Osteocyte (in vitro differentiated cells): ENCODE data around the gene PHF21A. TPM values are rescaled to one million over a fixed set of nuclear protein-coding genes. Genes with fewer than 3 reads are reported as not detected.

ENCODE experiments used
- DNase-seq: peaks from one replicate; pipeline ENCODE4 v3.0.0; 2021; ENCODE audit warnings: mixed read lengths; ENCODE audit not compliant: unreplicated experiment; ENCODE audit errors: extremely low spot score
- H3K27ac Mint-ChIP-seq: one replicate; pipeline ENCODE4 v1.8.0; 2021; ENCODE audit warnings: mild to moderate bottlenecking, mixed read lengths; ENCODE audit not compliant: unreplicated experiment
- H3K27me3 Mint-ChIP-seq: one replicate; pipeline ENCODE4 v1.8.0; 2021; ENCODE audit warnings: mixed read lengths; ENCODE audit not compliant: unreplicated experiment
- H3K36me3 Mint-ChIP-seq: one replicate; pipeline ENCODE4 v1.8.0; 2021; ENCODE audit warnings: mixed read lengths; ENCODE audit not compliant: unreplicated experiment
- H3K4me1 Mint-ChIP-seq: one replicate; pipeline ENCODE4 v1.8.0; 2021; ENCODE audit warnings: mixed read lengths; ENCODE audit not compliant: unreplicated experiment
- H3K4me3 Mint-ChIP-seq: one replicate; pipeline ENCODE4 v1.8.0; 2021; ENCODE audit warnings: mild to moderate bottlenecking, moderate library complexity, mixed read lengths; ENCODE audit not compliant: unreplicated experiment
- H3K9me3 Mint-ChIP-seq: one replicate; pipeline ENCODE4 v1.8.0; 2021; ENCODE audit warnings: mixed read lengths; ENCODE audit not compliant: unreplicated experiment
- CTCF ChIP-seq: fragments of 200-600 bp; sonication (generic); IDR thresholded peaks from 2 replicates; pipeline ENCODE4 v1.5.0; 2021; ENCODE audit warnings: antibody characterized with exemption, mild to moderate bottlenecking, moderate library complexity
- total RNA-seq: library from RNA; stranded (reverse); gene quantifications from 2 replicates; pipeline ENCODE4 v1.2.1, GENCODE V29; 2021

Gene PHF21A
- total RNA-seq, 1 donor from 2014 or later, result 40.8 TPM

DNA sequence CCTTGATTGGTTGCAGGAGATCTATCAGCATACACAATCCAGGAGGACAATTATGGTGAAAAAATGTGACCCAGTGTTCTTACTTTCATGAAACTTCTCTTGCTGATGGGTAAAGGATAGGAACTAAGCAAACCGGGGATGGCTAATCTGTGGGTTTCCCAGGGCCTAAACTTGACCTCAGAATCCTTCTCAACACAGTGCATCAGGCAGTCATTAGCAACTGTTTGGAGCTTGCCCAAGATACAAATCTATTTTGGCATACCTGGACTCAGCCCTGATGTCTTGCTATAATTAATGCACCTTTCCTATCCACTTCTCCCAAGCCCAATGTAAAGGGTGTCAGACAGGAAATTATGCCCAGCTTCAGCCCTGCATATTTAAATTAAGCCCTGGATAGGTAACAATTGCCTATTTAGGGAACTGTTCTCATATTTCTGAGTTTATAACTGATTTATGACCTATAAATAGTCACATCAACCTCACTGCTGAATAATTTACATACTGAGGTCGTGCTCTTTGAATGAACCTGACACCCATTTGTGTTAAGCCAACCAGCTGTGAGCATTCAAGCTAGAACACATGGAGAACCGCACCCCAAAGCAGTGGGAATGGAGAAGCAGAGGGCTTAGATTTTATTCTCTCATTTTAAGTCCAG is 9.2 kb upstream of the PHF21A start:
- Mint-ChIP-seq H3K27ac (no peak overlapping the region), H3K4me1 (peaks cover 4% of the 10 kb centered on the region), H3K9me3 (no peaks in the 10 kb centered on the region), H3K27me3 (peaks cover 19% of the 10 kb centered on the region), H3K36me3 (no peaks in the 10 kb centered on the region), H3K4me3 (no peak overlapping the region)
- DNase-seq, result no peak
- TF ChIP-seq CTCF, result no peak

GRCh38 chr11:46129133-46129532 is 7.9 kb upstream of the PHF21A start:
- Mint-ChIP-seq H3K36me3 (no peaks in the 10 kb centered on the region), H3K9me3 (no peaks in the 10 kb centered on the region), H3K4me3 (no peak overlapping the region), H3K27me3 (peaks cover 8% of the 10 kb centered on the region), H3K27ac (no peak overlapping the region), H3K4me1 (peaks cover 4% of the 10 kb centered on the region)
- TF ChIP-seq CTCF, result no peak
- DNase-seq, result no peak

DNA sequence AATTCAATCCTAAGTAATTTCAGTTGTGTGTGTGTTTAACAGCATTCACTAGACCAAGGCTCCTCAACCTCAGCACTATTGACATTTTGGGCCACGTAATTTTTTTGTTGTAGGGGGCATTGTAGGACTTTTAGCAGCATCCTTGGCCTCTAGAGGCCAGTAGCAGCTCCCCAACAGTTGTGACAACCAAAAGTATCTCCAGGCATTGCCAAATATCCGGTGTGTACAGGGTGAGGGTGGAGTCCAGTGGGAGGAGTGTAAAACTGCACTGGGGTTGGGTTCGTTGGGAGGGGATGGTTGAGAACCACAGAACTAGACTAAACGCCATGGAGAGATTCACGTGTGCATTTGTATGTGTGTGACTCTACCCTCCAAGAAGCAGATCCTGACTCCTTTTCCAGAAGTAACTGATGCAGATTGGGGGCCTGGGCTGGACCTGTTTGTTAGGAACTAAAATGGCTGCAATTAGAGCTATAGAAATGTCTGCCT is 5.9 kb upstream of the PHF21A start:
- no peak for DNase-seq
- Mint-ChIP-seq H3K27ac (no peak overlapping the region), H3K9me3 (no peaks in the 10 kb centered on the region), H3K36me3 (no peaks in the 10 kb centered on the region), H3K4me1 (peaks cover 7% of the 10 kb centered on the region), H3K27me3 (peaks cover 7% of the 10 kb centered on the region), H3K4me3 (no peak overlapping the region)
- TF ChIP-seq CTCF, result peak; percentile 37

DNA sequence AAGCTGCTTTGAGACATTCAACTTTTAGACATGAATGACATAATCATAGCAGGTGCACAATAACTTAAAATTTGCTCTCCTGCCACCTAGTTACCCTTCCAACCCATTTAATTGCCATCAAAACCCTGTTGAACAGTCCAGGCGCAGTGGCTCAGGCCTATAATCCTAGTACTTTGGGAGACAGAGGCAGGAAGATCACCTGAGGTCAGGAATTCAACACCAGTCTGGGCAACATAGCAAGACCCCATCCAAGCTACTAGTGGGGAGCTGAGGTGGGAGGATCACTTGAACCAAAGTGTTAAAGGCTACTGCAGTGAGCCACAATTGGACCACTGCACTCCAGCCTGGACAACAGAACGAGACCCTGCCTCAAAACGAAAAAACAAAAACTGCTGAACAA is 4.0 kb upstream of the PHF21A start:
- Mint-ChIP-seq H3K4me1 (peaks cover 7% of the 10 kb centered on the region), H3K36me3 (no peaks in the 10 kb centered on the region), H3K4me3 (no peak overlapping the region), H3K9me3 (no peaks in the 10 kb centered on the region), H3K27me3 (no peaks in the 10 kb centered on the region), H3K27ac (no peak overlapping the region)
- no peak for DNase-seq
- no peak for TF ChIP-seq CTCF

DNA sequence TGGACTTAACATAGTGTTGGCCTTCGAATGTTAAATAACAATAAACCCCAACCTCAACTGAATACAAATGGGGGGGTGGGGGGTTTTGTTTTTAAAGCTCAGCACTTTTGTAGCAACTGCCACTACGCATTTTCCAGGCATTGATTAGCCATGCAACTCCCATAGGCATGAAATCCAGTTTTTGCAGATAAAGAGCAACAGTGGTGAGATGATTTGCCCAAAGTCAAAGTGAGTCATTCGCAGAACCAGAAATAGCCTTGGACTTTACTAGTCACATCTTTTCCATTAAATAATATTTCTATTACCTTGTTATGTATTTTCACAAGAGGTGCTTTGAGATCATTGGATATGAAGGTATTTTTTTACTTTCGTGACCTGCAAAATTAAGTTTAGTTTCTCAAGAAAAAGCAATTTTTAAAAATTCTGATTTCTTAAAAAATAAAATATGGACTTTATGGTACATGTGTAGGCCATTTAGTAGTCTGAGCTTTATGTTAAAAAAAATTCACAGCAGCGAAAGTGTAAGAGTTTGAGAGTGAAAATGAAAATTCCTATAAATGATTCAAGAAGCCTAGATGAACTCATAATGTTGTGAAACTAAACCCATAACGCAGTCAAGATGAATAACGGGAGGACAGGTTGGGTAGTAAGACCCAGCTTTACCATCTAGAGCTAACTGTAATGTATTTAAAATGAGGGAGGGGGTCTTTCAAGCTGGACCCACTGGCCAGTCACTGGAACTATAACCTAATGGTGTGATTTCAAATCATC is 1.9 kb upstream of the PHF21A start:
- H3K9me3 Mint-ChIP-seq, result no peaks in the 10 kb centered on the region
- no peak overlapping the region for H3K27ac Mint-ChIP-seq
- H3K36me3 Mint-ChIP-seq, result no peaks in the 10 kb centered on the region
- peak overlapping the region; percentile 81 for H3K4me3 Mint-ChIP-seq
- no peak for TF ChIP-seq CTCF
- no peak for DNase-seq
- H3K4me1 Mint-ChIP-seq, result peaks cover 20% of the 10 kb centered on the region
- H3K27me3 Mint-ChIP-seq, result no peaks in the 10 kb centered on the region
